Motor neuron (in vitro differentiated cells): Measurements from ENCODE around the gene PDRG1. TPM values are rescaled to one million over a fixed set of nuclear protein-coding genes. Genes with fewer than 3 reads are reported as not detected.
A peak's percentile ranks its signal among the peaks of the same experiment; 100 is the strongest.

Experiments
- ATAC-seq, 8 experiments: fragments of 200-7000 bp; cut with Tn5 transposase; replicated peaks in 6 of 8; 2 replicates each; pipeline ENCODE4 v1.8.0; 2021; ENCODE audit warnings: mild to moderate bottlenecking in 8 of 8, moderate library complexity in 8 of 8
- H3K27ac ChIP-seq, 2 donors: fragments of 250-450 bp; sonication (Bioruptor Pico); 2 replicates each; pipeline ENCODE4 v1.9.0; 2021; ENCODE audit warnings: antibody characterized with exemption in 2 of 2, mild to moderate bottlenecking in 2 of 2, moderate library complexity in 1 of 2
- H3K4me1 ChIP-seq, 2 donors: fragments of 250-450 bp; sonication (Bioruptor Pico); replicated peaks in 1 of 2; 2 replicates each; pipeline ENCODE4 v1.6.1; 2021; ENCODE audit warnings: antibody characterized with exemption in 2 of 2, mild to moderate bottlenecking in 2 of 2, moderate library complexity in 1 of 2
- H3K4me3 ChIP-seq, 5 donors: fragments of 250-450 bp; sonication (Bioruptor Pico); 2 replicates each; pipeline ENCODE4 v1.9.0; 2021; ENCODE audit warnings: antibody characterized with exemption in 5 of 5, mild to moderate bottlenecking in 5 of 5, moderate library complexity in 4 of 5
- WGBS, 10 experiments: fragments of 450-650 bp; shearing (Covaris generic); methylation state at CpG; one replicate each; pipeline ENCODE4 v1.0.0; 2022; 5-methylcytosine and 5-hydroxymethylcytosine counted together
- in situ Hi-C, 9 experiments: fragments of 400-800 bp; cut with MboI; loops; one replicate each; pipeline ENCODE4 v1.15.0; 2021; ENCODE audit warnings: low sequenced_read_pairs in 9 of 9, low pct_unique_long_range_greater_than_20kb in 2 of 9; ENCODE audit not compliant: unreplicated experiment in 9 of 9
- total RNA-seq, 8 experiments: library from RNA; unstranded; fragments of 300-600 nt; gene quantifications; 2 replicates each; pipeline versions ENCODE4 v1.2.3 to v1.2.4, GENCODE V29; 2022

PDRG1 gene
- total RNA-seq, result 10 to 100 TPM; 16.4 to 46.5 (median 22.2) TPM

- Histone ChIP-seq H3K4me3 (peak within 1 kb of the TSS; percentile 60 to 95 (median 88)), H3K4me1 (peaks cover 7 to 8% of the 10 kb centered on the region in 2 donors), H3K27ac (peak within 1 kb of the TSS; percentile 75 to 77)
- in situ Hi-C loops, result loop anchor here in 2 of 9 experiments (10.0 to 25.0 kb wide), 3 partner anchors 89 to 111 kb away; partner anchors contain the start of genes DUSP15 (in 1 of the 2), HCK (in 1 of the 2) and TTLL9 (in 1 of the 2)
- ATAC-seq, result peak; percentile 83 to 98 (median 96)
- WGBS, 10 experiments, result 0 to 14% (median 0%) methylated on average over 1 to 14 of the region's 63 CpGs; no CpG with 5 or more reads in 3 of the 10 experiments
Measured at GRCh38 chr20:31951530-31952453, at the start of gene PDRG1. TSS of gene PDRG1 (minus strand) at chr20:31952046. CDS start at chr20:31951961, 85 bp downstream.

- no peak overlapping the region for H3K27ac ChIP-seq
Measured at GRCh38 chr20:31998246-31998645, 46.4 kb upstream of the PDRG1 start.

GRCh38 chr20:31996996-31997395, 45.1 kb upstream of the PDRG1 start:
- H3K4me3 ChIP-seq, result no peak overlapping the region
- no peak for ATAC-seq
- no peak overlapping the region for H3K27ac ChIP-seq
- WGBS, 10 experiments, result 20 to 100% (median 90%) methylated on average over 1 to 4 of the region's 18 CpGs; no CpG with 5 or more reads in 7 of the 10 experiments
- H3K4me1 ChIP-seq, result no peaks in the 10 kb centered on the region
- in situ Hi-C loops, result no loop called here

More at GRCh38 chr20:31998246-31998645, 46.4 kb upstream of the PDRG1 start:
- in situ Hi-C loops, result no loop called here
- WGBS, 10 experiments, result 0 to 80% (median 45%) methylated on average over 1 of the region's 2 CpGs; no CpG with 5 or more reads in 4 of the 10 experiments
- no peak for ATAC-seq
- no peak overlapping the region for H3K4me3 ChIP-seq
- no peaks in the 10 kb centered on the region for H3K4me1 ChIP-seq

GRCh38 chr20:31992086-31992485, 40.2 kb upstream of the PDRG1 start:
- no peak overlapping the region for H3K27ac ChIP-seq
- WGBS, 10 experiments, result 0 to 100% (median 57%) methylated on average over 1 to 2 of the region's 2 CpGs; no CpG with 5 or more reads in 2 of the 10 experiments
- no peaks in the 10 kb centered on the region for H3K4me1 ChIP-seq

GRCh38 chr20:31991339-31991705, 39.5 kb upstream of the PDRG1 start:
- no peaks in the 10 kb centered on the region for H3K4me1 ChIP-seq
- no peak for ATAC-seq
- in situ Hi-C loops, result no loop called here
- 13 to 67% methylated on average over 1 of the region's 1 CpG; no CpG with 5 or more reads in 8 of the 10 experiments for WGBS, 10 experiments
- no peak overlapping the region for H3K4me3 ChIP-seq
- H3K27ac ChIP-seq, result no peak overlapping the region

More at GRCh38 chr20:31992086-31992485, 40.2 kb upstream of the PDRG1 start:
- no peak overlapping the region for H3K4me3 ChIP-seq
- in situ Hi-C loops, result no loop called here
- ATAC-seq, result no peak

- Histone ChIP-seq H3K4me3 (no peak overlapping the region), H3K4me1 (no peaks in the 10 kb centered on the region), H3K27ac (no peak overlapping the region)
- WGBS, 10 experiments, result 17 to 88% (median 52%) methylated on average over 1 to 4 of the region's 6 CpGs; no CpG with 5 or more reads in 5 of the 10 experiments
- ATAC-seq, result peak in 1 of 8 experiments; percentile 33
- in situ Hi-C loops, result no loop called here
Measured at GRCh38 chr20:31990641-31991338, 38.9 kb upstream of the PDRG1 start.

- in situ Hi-C loops, result no loop called here
- no peak overlapping the region for H3K4me3 ChIP-seq
- no peaks in the 10 kb centered on the region for H3K4me1 ChIP-seq
- ATAC-seq, result no peak
- H3K27ac ChIP-seq, result no peak overlapping the region
- WGBS, 10 experiments, result 0 to 75% (median 36%) methylated on average over 1 to 4 of the region's 8 CpGs; no CpG with 5 or more reads in 2 of the 10 experiments
Measured at GRCh38 chr20:31989030-31989645, 37.3 kb upstream of the PDRG1 start.

GRCh38 chr20:31988430-31989015, 36.7 kb upstream of the PDRG1 start:
- 29 to 85% (median 73%) methylated on average over 1 to 4 of the region's 5 CpGs; no CpG with 5 or more reads in 5 of the 10 experiments for WGBS, 10 experiments
- no peak for ATAC-seq
- H3K27ac ChIP-seq, result no peak overlapping the region

GRCh38 chr20:31987744-31988143, 35.9 kb upstream of the PDRG1 start:
- no peak overlapping the region for H3K4me3 ChIP-seq
- in situ Hi-C loops, result no loop called here
- H3K4me1 ChIP-seq, result no peaks in the 10 kb centered on the region
- H3K27ac ChIP-seq, result no peak overlapping the region
- WGBS, 10 experiments, result 0 to 33% methylated on average over 1 of the region's 1 CpG; no CpG with 5 or more reads in 8 of the 10 experiments
- peak in 3 of 8 experiments; percentile 34 to 99 (median 99) for ATAC-seq

More at GRCh38 chr20:31988430-31989015, 36.7 kb upstream of the PDRG1 start:
- Histone ChIP-seq H3K4me3 (no peak overlapping the region), H3K4me1 (no peaks in the 10 kb centered on the region)
- in situ Hi-C loops, result no loop called here

GRCh38 chr20:31984981-31985471, 33.2 kb upstream of the PDRG1 start:
- no peak overlapping the region for H3K27ac ChIP-seq
- H3K4me1 ChIP-seq, result no peaks in the 10 kb centered on the region
- ATAC-seq, result peak in 5 of 8 experiments; percentile 52 to 69 (median 59)
- WGBS, 10 experiments, result 0 to 20% (median 14%) methylated on average over 1 to 3 of the region's 6 CpGs; no CpG with 5 or more reads in 4 of the 10 experiments
- no peak overlapping the region for H3K4me3 ChIP-seq
- in situ Hi-C loops, result no loop called here

GRCh38 chr20:31981784-31982183, 29.9 kb upstream of the PDRG1 start:
- Histone ChIP-seq H3K4me3 (no peak overlapping the region), H3K27ac (no peak overlapping the region), H3K4me1 (no peaks in the 10 kb centered on the region)
- WGBS, 10 experiments, result 17 to 83% (median 69%) methylated on average over 1 to 2 of the region's 2 CpGs; no CpG with 5 or more reads in 3 of the 10 experiments
- no peak for ATAC-seq
- in situ Hi-C loops, result no loop called here
